ENCODE results near the gene RPL36.
A peak's percentile ranks its signal among the peaks of the same experiment; 100 is the strongest.

Gene RPL36

DNA sequence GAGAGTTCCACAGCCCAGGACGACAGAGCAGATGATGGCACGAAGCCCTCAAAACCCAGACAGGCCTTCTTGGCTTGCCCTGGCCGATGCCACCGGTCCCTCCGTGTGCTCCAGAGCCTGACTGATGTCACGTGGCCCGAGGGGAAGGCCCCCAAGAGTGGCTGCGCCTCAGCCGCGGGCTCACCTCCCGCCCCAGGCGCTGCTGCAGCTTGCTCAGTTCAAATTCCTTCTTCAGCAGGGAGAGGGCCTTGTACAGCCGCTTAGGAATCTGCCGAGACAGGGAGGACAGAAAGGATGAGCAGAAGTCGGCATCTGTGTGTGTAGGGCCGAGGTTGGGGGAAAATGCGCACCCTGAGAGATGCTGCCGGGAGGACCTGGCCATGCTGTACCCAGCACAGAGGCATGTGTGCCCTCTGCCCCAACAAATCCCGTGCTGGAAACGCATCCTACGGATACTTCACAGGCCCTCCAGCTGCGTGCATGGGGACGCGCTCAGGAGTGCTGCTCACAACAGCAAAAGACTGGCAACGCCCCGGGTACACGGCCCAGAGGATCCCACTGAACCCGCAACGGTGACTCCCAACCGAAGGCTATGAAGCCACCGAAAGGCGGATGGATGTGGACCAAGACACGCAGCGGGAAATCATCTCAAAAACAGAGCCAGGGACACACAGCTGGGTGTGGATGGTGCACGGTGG lies 16.9 kb downstream of the RPL36 start:
- TF ChIP-seq Cebpa-rat (IDR thresholded peaks at IDR 0.05): no peak
- Histone ChIP-seq H3K27ac (no peak overlapping the region), H3K4me1 (no peaks in the 10 kb centered on the region), H3K4me3 (no peak overlapping the region), H3K36me3 (peaks cover 86 to 97% (median 91%) of the 10 kb centered on the region in 11 experiments), H3K9ac (no peak overlapping the region), H3K9me3 (replicated peaks in 1 of 11) (peaks cover 0 to 19% (median 9%) of the 10 kb centered on the region in 11 experiments; a peak in 12 of 22 replicates), H3K4me2 (no peak overlapping the region), H3K27me3 (no peaks in the 10 kb centered on the region), H4K20me1 (peaks cover 29 to 88% (median 73%) of the 10 kb centered on the region in 11 experiments; a peak in 21 of 22 replicates)

DNA sequence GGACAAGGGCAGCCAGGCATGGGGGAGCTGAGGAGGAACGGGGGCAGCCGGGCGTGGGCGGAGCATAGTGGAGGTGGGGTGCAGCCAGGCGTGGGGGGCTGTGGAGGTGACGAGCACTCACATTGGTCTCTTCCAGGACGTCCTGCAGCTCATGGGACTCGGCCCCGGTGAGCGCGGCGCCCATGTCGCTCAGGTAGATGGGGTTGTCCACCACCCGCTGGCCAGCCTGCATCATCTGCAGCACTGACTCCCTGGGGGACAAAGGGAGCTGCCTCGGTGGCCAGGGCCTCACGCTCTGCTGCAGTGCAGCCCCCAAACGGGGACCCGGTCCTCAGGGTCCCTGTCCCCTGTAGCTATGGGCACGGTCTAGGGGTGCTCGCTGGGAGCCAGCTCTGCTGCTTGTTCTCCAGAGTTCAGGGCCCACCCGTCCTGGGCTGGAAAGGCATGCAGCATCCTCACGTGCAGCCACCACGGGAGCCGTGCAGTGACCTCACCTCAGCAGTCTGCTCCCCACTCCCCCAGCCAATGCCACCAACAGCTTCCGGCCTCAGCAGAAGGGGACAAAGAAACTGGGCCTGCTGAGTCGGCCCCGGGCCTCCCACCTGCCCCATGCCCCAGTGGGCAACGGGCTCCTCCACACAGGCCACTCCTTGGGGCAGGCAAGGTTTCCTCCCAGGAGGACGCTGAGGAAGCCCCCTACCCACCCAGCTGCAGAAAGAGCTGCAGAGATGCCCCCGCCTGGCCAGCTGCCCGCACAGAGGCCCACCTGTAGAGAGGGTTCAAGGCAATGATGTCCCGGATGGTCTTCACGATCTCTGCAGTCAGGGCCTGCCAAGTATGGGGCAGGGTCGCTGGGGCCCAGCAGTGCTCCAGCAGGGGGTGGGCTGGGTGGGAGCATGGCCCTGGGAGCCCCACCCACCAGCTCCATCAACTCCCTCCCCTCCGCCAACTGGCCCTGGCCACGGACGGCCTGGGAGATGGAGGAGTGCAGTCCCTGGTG lies 17.8 kb downstream of the RPL36 start:
- Histone ChIP-seq H3K4me3 (no peak overlapping the region), H3K36me3 (peaks cover 95 to 100% (median 98%) of the 10 kb centered on the region in 11 experiments), H3K27me3 (no peaks in the 10 kb centered on the region), H3K4me2 (no peak overlapping the region), H3K9ac (no peak overlapping the region; a peak in 1 of 22 replicates), H4K20me1 (peaks cover 37 to 96% (median 82%) of the 10 kb centered on the region in 11 experiments; a peak in 21 of 22 replicates), H3K4me1 (no peaks in the 10 kb centered on the region), H3K27ac (no peak overlapping the region), H3K9me3 (replicated peaks in 1 of 11) (peaks cover 0 to 17% (median 9%) of the 10 kb centered on the region in 11 experiments; a peak in 12 of 22 replicates)
- no peak for TF ChIP-seq Cebpa-rat (IDR thresholded peaks at IDR 0.05)

DNA sequence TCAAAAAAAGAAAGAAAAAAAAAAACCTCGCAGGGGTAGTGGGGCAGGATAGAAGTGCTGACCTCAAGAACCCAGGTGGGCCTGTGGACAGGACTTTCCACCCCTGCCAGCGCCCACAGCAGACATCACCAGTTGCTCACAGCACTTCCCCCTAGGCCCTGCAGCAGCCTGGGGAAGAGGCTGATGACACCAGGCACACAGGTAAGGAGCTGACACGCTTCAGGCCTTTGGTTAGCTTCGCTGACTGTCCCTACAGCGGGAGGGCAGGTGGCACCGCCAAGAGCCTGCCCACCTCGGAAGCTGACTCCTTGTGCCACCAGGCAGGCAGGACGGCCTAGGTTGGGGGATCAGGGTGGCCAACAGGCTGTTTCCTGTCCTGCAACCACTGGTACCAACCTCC lies 20.9 kb downstream of the RPL36 start:
- Histone ChIP-seq H3K4me1 (0 out of 20 replicates have a peak, but pooled peaks cover 0 to 5% (median 0%) of the 10 kb centered on the region in 10 experiments), H3K9ac (no peak overlapping the region), H3K9me3 (replicated peaks in 1 of 11) (no peaks in the 10 kb centered on the region), H3K27ac (no peak overlapping the region; a peak in 1 of 22 replicates), H3K27me3 (no peaks in the 10 kb centered on the region), H3K4me2 (no peak overlapping the region), H3K4me3 (no peak overlapping the region), H3K36me3 (peaks cover 85 to 99% (median 93%) of the 10 kb centered on the region in 11 experiments), H4K20me1 (peaks cover 50 to 97% (median 83%) of the 10 kb centered on the region in 11 experiments; a peak in 21 of 22 replicates)
- no peak for TF ChIP-seq Cebpa-rat (IDR thresholded peaks at IDR 0.05)

DNA sequence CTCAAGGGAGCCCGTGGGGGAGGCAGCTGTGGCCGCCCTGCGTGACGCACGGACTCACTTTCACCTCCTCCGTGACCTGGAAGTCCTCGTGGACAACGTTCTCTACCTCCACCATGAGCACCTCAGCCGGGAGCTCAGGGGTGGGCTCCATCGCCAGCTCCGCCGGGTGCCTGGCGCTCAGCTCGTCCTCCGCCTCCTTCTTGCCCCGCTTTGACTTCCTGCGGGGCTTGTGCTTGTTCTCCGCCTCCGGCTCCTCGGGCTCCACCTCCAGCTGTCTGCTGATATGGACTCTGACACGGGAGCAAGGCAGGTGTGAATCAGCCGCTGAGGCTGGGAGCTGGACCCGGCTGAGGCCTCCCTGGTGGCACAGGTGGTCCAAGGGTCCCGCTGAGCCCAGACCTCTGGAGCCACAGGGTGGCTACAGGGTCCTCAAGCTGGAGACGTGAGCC lies 21.6 kb downstream of the RPL36 start:
- Histone ChIP-seq H3K27me3 (no peaks in the 10 kb centered on the region), H4K20me1 (peaks cover 50 to 97% (median 84%) of the 10 kb centered on the region in 11 experiments; a peak in 21 of 22 replicates), H3K4me1 (peaks cover 0 to 6% (median 2%) of the 10 kb centered on the region in 10 experiments; a peak in 7 of 20 replicates), H3K4me2 (no peak overlapping the region), H3K27ac (no peak overlapping the region), H3K36me3 (peaks cover 78 to 99% (median 86%) of the 10 kb centered on the region in 11 experiments), H3K9me3 (replicated peaks in 1 of 11) (no peaks in the 10 kb centered on the region), H3K4me3 (no peak overlapping the region), H3K9ac (no peak overlapping the region)
- no peak for TF ChIP-seq Cebpa-rat (IDR thresholded peaks at IDR 0.05)

DNA sequence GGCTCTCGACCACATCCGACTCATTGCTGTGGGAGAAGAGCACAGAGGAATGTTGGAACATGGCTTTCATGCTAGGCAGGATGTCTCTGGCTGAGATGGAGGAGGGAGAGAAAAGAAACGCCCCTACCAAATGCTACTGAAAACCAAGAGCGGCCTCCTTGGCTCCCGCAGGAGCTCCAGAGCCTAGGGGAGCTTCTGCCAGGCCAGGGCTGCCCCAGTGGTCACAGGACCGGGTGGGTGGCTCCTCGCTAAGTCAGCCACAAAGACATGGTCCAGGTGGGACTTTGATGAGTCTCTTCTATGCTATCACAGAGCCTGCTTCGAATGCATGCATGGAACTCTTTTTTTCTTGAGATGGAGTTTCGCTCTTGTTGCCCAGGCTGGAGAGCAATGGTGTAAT lies 23.1 kb downstream of the RPL36 start:
- no peaks in the 10 kb centered on the region for H3K9me3 ChIP-seq (replicated peaks in 1 of 11)
- no peak for TF ChIP-seq Cebpa-rat (IDR thresholded peaks at IDR 0.05)
- H3K4me1 ChIP-seq: peaks cover 11 to 21% (median 16%) of the 10 kb centered on the region in 10 experiments
- no peak overlapping the region; a peak in 1 of 22 replicates for H3K9ac ChIP-seq
- H3K4me2 ChIP-seq: no peak overlapping the region
- no peak overlapping the region for H3K27ac ChIP-seq
- peaks cover 66 to 99% (median 85%) of the 10 kb centered on the region in 11 experiments for H3K36me3 ChIP-seq
- H3K4me3 ChIP-seq: no peak overlapping the region
- H4K20me1 ChIP-seq: peaks cover 53 to 98% (median 84%) of the 10 kb centered on the region in 11 experiments; a peak in 21 of 22 replicates
- no peaks in the 10 kb centered on the region for H3K27me3 ChIP-seq

DNA sequence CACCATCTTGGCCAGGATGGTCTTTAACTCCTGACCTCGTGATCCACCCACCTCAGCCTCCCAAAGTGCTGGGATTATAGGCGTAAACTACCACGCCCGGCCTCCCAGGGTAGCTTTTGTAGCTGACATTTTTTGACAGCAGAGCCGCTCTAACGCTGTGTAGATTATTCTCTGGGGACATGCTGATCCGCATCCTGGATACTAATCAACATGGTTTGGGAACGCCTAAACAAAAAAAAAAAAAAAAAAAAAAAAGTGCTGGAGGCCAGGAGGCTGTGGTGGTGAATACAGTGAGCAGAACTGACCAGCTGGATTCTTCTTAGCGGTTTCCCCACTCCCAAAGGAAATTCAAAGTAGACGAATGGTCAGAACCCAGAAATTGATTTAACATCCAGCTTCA lies 24.7 kb downstream of the RPL36 start:
- Histone ChIP-seq H3K4me1 (peaks cover 20 to 29% (median 24%) of the 10 kb centered on the region in 10 experiments), H3K27me3 (no peaks in the 10 kb centered on the region), H3K9ac (no peak overlapping the region; a peak in 1 of 22 replicates), H3K27ac (no peak overlapping the region), H3K36me3 (peaks cover 53 to 84% (median 71%) of the 10 kb centered on the region in 11 experiments), H3K4me3 (no peak overlapping the region), H3K4me2 (no peak overlapping the region), H3K9me3 (replicated peaks in 1 of 11) (no peaks in the 10 kb centered on the region), H4K20me1 (peaks cover 53 to 97% (median 89%) of the 10 kb centered on the region in 11 experiments; a peak in 21 of 22 replicates)
- TF ChIP-seq Cebpa-rat (IDR thresholded peaks at IDR 0.05): no peak

DNA sequence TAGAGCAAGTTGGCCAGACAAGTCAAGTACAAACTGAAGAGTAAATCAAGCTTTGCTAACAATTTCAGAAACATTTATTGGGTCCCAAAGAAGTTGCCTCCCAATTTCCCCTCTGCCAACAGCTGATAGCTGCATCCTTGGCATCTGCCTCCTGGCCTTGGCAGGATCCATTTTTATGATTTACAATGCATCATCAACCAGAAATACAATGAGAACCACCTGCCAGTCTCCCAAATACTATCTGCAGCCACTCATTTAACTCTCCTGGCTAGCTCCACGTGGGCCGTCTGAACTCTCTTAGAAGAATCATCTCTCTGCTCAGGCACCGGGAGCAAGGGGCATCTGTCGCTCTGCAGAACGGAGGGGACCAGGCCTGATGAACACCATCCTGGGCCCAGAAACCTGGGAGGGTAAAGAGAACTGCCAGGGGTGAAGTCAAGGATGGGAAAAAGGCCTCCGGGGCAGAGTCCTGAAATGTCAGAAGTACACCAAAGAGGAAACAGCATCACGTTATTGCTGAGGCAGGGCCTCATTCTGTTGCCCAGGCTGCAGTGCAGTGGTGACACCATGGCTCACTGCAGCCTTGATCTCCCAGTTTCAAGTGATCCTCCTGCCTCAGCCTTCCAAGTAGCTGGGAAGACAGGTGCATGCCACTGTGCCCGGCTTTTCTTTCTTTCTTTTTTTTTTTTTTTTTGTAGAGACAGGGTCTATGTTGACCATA lies 27.3 kb downstream of the RPL36 start:
- Histone ChIP-seq H3K27ac (peak overlapping the region in 9 of 11 experiments; percentile 85 to 99 (median 95); a peak in 16 of 22 replicates), H3K36me3 (peaks cover 27 to 58% (median 46%) of the 10 kb centered on the region in 11 experiments), H3K4me3 (peak overlapping the region in 9 of 10 experiments; percentile 79 to 100 (median 94); a peak in 16 of 20 replicates), H3K9ac (peak overlapping the region; percentile 92 to 99 (median 96); a peak in 21 of 22 replicates), H3K9me3 (replicated peaks in 1 of 11) (no peaks in the 10 kb centered on the region), H3K4me2 (peak overlapping the region; percentile 89 to 99 (median 97)), H4K20me1 (peaks cover 33 to 71% (median 66%) of the 10 kb centered on the region in 11 experiments; a peak in 20 of 22 replicates), H3K4me1 (peaks cover 20 to 35% (median 28%) of the 10 kb centered on the region in 10 experiments), H3K27me3 (no peaks in the 10 kb centered on the region)
- no peak for TF ChIP-seq Cebpa-rat (IDR thresholded peaks at IDR 0.05)

DNA sequence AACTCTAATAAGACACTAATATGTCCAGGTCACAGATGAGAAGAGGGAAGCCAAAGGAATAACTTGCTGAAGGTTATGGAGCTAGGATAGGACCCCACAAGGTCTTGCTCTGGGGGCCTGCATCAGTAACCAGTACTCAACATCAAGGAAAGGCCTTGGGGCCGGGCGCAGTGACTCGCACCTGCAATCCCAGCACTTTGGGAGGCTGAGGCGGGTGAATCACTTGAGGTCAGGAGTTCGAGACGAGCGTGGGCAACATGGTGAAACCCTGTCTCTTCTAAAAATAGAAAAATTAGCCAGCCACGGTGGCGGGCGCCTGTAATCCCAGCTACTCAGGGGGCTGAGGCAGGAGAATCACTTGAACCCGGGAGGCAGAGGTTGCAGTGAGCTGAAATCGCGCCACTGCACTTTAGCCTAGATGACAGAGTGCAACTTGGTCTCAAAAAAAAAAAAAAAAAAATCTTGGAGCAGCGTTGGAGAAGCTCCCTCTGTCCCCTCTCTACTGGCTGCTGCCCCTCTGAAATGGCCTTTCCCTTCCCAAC lies 28.0 kb downstream of the RPL36 start:
- peaks cover 20 to 35% (median 28%) of the 10 kb centered on the region in 10 experiments for H3K4me1 ChIP-seq
- peaks cover 32 to 64% (median 60%) of the 10 kb centered on the region in 11 experiments; a peak in 20 of 22 replicates for H4K20me1 ChIP-seq
- H3K4me3 ChIP-seq: peak overlapping the region; percentile 79 to 100 (median 94)
- peaks cover 20 to 51% (median 38%) of the 10 kb centered on the region in 11 experiments for H3K36me3 ChIP-seq
- H3K9me3 ChIP-seq (replicated peaks in 1 of 11): no peaks in the 10 kb centered on the region
- peak overlapping the region; percentile 92 to 99 (median 96) for H3K9ac ChIP-seq
- TF ChIP-seq Cebpa-rat (IDR thresholded peaks at IDR 0.05): no peak
- peak overlapping the region; percentile 89 to 99 (median 97) for H3K4me2 ChIP-seq
- peak overlapping the region; percentile 85 to 99 (median 95) for H3K27ac ChIP-seq
- H3K27me3 ChIP-seq: no peaks in the 10 kb centered on the region
